Vagina (tissue), 2 donors: Measurements from ENCODE around the gene PLEKHM3.

Experiments
- POLR2A ChIP-seq, 2 donors: fragments of 450-650 bp; IDR thresholded peaks; one replicate each; pipeline ENCODE4 v1.6.1; 2017; ENCODE audit warnings: antibody characterized with exemption in 2 of 2, mild to moderate bottlenecking in 2 of 2, moderate library complexity in 2 of 2
- POLR2AphosphoS5 ChIP-seq, 2 donors: sonication (generic); formaldehyde crosslinking; IDR thresholded peaks; one replicate each; pipeline ENCODE4 v1.9.0; 2017; ENCODE audit warnings: antibody characterized with exemption in 2 of 2, mild to moderate bottlenecking in 2 of 2, low read depth in 1 of 2; ENCODE audit not compliant: insufficient read depth in 1 of 2
- TF ChIP-seq, protein P1 (sequence below), 3 experiments: fragments of 450-650 bp in 2 of 3; fragments of 200-600 bp in 1 of 3; sonication (generic) in 1 of 3; IDR thresholded peaks; one replicate each; pipeline ENCODE4 v1.5.1; 2017 to 2019; ENCODE audit warnings: antibody characterized with exemption in 3 of 3, mild to moderate bottlenecking in 2 of 3, moderate library complexity in 2 of 3

DNA sequence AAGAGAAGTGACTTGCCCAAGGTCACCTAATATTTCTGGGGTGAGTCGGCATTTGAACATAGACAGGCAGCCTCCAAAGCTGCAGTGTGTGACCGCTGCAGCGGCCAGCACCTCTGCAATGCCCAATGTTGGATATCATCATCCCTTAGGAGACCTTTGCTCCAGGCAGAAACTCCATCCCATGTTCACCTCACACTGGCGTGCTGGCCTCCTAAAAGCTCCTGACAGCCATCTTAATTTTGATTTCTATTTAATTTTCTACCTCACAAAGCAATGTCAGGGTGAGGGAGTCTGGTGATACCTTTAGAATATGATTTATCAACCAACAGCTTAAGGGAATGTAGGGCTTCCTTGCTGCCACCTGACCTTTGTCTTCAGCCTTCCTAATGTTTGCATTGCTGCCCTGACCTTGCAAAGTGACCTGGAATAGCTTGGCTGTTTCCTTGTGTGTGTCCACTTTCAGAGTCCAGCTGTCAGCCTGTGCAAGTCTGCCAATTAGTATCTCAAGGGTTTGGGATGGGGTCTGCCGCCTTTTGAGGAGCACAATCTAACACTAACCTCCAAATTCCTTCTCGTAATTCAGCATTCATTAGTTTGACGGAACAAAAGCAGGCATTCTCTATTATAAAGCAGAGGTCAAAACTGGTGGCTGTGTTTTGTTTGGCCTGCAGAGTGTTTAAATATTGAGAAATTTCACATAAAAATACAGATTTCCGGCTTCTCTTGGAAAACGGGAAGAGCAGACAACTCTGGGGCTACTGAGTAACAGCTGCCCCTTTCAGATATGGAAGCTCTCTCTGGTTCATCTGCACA is 127.6 kb downstream of the PLEKHM3 start:
- TF ChIP-seq POLR2A (IDR thresholded peaks at IDR 0.05) (no peak), POLR2AphosphoS5 (IDR thresholded peaks at IDR 0.05; ENCODE audit: insufficient read depth in 1 of 2, low read depth in 1 of 2) (no peak)
- TF ChIP-seq, protein P1, sequence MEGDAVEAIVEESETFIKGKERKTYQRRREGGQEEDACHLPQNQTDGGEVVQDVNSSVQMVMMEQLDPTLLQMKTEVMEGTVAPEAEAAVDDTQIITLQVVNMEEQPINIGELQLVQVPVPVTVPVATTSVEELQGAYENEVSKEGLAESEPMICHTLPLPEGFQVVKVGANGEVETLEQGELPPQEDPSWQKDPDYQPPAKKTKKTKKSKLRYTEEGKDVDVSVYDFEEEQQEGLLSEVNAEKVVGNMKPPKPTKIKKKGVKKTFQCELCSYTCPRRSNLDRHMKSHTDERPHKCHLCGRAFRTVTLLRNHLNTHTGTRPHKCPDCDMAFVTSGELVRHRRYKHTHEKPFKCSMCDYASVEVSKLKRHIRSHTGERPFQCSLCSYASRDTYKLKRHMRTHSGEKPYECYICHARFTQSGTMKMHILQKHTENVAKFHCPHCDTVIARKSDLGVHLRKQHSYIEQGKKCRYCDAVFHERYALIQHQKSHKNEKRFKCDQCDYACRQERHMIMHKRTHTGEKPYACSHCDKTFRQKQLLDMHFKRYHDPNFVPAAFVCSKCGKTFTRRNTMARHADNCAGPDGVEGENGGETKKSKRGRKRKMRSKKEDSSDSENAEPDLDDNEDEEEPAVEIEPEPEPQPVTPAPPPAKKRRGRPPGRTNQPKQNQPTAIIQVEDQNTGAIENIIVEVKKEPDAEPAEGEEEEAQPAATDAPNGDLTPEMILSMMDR (IDR thresholded peaks at IDR 0.05): no peak
